ENCODE results near the gene BBS9. TPM values are rescaled to one million over a fixed set of nuclear protein-coding genes. Genes with fewer than 3 reads are reported as not detected.

Gene BBS9
- total RNA-seq, 1 experiment from 2014 or later, result 9.4 TPM

DNA sequence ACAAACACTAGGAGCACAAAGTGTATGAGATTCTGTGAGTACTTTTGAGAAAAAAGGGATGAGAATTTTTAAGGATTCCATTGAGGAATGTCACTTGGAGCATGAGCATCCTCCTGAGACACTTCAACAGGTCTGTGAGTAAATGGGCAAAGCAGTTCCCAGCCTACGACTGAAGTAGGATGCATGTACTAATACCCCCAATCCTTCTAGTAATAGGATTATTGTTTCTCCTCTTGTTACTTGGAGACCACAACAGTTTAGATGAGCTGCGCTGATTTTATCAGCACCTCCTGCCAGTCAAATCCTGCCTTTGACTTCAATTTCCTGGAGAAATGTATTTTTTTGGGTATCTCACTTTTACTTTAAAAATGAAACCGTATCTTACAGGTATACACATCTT is 820 bp downstream of the BBS9 start:
- H3K36me3 Mint-ChIP-seq (ENCODE audit: insufficient read depth, unreplicated experiment), result peaks cover 20% of the 10 kb centered on the region
- CTCF ChIA-PET, result no interaction called here
- H3K27me3 Mint-ChIP-seq (ENCODE audit: unreplicated experiment), result no peaks in the 10 kb centered on the region
- no peak for DNase-seq
- peak overlapping the region; percentile 91 for H3K4me3 Mint-ChIP-seq (ENCODE audit: low read depth, unreplicated experiment)
- intact Hi-C loops (cut with micrococcal nuclease; ENCODE audit: unreplicated experiment), result no loop called here
- BruUV-seq (replicated peaks), result no TSS peak
- TF ChIP-seq, protein P1, sequence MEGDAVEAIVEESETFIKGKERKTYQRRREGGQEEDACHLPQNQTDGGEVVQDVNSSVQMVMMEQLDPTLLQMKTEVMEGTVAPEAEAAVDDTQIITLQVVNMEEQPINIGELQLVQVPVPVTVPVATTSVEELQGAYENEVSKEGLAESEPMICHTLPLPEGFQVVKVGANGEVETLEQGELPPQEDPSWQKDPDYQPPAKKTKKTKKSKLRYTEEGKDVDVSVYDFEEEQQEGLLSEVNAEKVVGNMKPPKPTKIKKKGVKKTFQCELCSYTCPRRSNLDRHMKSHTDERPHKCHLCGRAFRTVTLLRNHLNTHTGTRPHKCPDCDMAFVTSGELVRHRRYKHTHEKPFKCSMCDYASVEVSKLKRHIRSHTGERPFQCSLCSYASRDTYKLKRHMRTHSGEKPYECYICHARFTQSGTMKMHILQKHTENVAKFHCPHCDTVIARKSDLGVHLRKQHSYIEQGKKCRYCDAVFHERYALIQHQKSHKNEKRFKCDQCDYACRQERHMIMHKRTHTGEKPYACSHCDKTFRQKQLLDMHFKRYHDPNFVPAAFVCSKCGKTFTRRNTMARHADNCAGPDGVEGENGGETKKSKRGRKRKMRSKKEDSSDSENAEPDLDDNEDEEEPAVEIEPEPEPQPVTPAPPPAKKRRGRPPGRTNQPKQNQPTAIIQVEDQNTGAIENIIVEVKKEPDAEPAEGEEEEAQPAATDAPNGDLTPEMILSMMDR (IDR thresholded peaks at IDR 0.05; ENCODE audit: unreplicated experiment), result no peak
- H3K27ac Mint-ChIP-seq (ENCODE audit: unreplicated experiment), result no peak overlapping the region
- H3K9me3 Mint-ChIP-seq (ENCODE audit: low read depth, unreplicated experiment), result no peaks in the 10 kb centered on the region
- no peaks in the 10 kb centered on the region for H3K4me1 Mint-ChIP-seq (ENCODE audit: low read depth, unreplicated experiment)

DNA sequence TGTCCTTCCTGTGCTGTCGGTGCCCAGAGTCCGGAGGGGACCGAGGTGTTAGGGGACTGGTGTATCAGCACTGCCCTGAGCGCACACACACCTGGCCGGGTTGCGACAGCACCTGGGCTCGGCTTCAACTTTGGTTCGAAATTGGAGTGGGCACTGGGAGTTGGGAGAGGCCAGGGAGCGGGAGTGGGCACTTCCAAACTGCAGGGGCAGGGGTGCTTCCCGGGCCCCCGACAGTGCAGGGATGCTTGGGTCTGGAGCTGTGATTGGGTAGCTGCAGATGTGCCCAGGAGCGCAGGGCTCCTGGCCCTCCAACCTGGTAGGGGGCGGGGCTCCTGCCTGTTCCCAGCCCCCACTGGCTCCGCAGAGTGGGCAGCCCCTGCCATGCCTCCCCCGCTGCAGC is 7.7 kb downstream of the BBS9 start:
- H3K27ac Mint-ChIP-seq (ENCODE audit: unreplicated experiment), result no peak overlapping the region

DNA sequence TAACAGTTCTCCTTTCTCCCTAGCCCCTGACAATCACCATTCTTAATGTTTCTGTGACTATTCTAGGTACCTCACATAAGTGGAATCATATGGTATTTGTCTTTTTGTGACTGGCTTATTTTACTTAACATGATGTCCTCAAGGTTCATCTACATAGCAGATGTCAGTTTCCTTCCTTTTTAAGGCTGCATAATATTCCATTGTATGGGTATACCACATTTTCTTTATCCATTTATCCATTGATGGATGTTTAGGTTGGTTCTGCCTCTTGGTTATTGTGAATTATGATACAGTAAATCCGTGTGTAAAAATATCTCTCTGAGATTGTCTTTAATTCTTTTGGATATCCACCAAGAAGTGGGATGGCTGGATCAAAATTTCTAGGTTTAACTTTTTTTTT is 13.2 kb downstream of the BBS9 start:
- BruUV-seq (replicated peaks), result no TSS peak
- CTCF ChIA-PET, result no interaction called here

More for the DNA sequence above, 7.7 kb downstream of the BBS9 start:
- CTCF ChIA-PET, result no interaction called here
- DNase-seq, result no peak
- peaks cover 2% of the 10 kb centered on the region for H3K9me3 Mint-ChIP-seq (ENCODE audit: low read depth, unreplicated experiment)
- no peaks in the 10 kb centered on the region for H3K36me3 Mint-ChIP-seq (ENCODE audit: insufficient read depth, unreplicated experiment)
- H3K4me3 Mint-ChIP-seq (ENCODE audit: low read depth, unreplicated experiment), result no peak overlapping the region
- H3K27me3 Mint-ChIP-seq (ENCODE audit: unreplicated experiment), result no peaks in the 10 kb centered on the region
- H3K4me1 Mint-ChIP-seq (ENCODE audit: low read depth, unreplicated experiment), result no peaks in the 10 kb centered on the region
- intact Hi-C loops (cut with micrococcal nuclease; ENCODE audit: unreplicated experiment), result no loop called here
- no TSS peak for BruUV-seq (replicated peaks)
- TF ChIP-seq, protein P1 (IDR thresholded peaks at IDR 0.05; ENCODE audit: unreplicated experiment), result no peak

DNA sequence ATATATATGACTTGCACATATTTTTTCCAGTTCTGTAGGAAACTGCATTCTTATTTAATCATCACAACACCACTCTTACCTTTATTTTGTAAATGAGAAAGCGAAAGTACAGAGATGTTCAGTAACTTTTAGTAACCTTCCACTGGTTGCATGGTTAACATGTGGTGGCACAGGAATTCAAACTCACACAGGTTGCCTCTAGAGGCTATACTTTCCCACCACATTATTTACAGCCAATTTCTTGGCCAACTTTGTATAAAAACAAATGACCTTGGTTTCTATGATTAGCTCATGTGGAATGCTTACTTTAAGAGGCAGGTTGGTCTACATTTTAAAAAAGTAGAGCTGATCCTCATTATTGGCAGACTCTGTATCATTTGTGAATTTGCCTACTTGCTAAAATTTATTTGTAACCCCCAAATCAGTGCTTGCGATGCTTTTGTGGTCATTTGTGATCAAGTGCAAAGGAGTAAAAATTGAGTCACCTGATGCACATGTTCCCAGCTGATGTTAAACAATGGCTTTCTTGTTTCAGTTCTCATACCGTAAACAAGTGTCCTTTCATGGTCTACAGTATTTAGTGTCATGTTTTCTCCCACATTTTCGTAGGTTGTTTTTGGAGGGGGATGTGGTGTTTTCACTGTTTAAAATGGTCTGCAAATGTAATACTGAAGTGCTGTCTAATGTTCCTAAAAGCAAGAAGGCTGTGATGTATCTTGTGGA is 14.8 kb downstream of the BBS9 start:
- H3K4me1 Mint-ChIP-seq (ENCODE audit: low read depth, unreplicated experiment), result no peaks in the 10 kb centered on the region

More for the DNA sequence above, 13.2 kb downstream of the BBS9 start:
- Mint-ChIP-seq H3K9me3 (ENCODE audit: low read depth, unreplicated experiment) (peaks cover 2% of the 10 kb centered on the region), H3K36me3 (ENCODE audit: insufficient read depth, unreplicated experiment) (no peaks in the 10 kb centered on the region), H3K4me1 (ENCODE audit: low read depth, unreplicated experiment) (no peaks in the 10 kb centered on the region), H3K27ac (ENCODE audit: unreplicated experiment) (no peak overlapping the region), H3K4me3 (ENCODE audit: low read depth, unreplicated experiment) (no peak overlapping the region), H3K27me3 (ENCODE audit: unreplicated experiment) (no peaks in the 10 kb centered on the region)
- no peak for DNase-seq
- TF ChIP-seq, protein P1 (IDR thresholded peaks at IDR 0.05; ENCODE audit: unreplicated experiment), result no peak
- intact Hi-C loops (cut with micrococcal nuclease; ENCODE audit: unreplicated experiment), result no loop called here

More for the DNA sequence above, 14.8 kb downstream of the BBS9 start:
- CTCF ChIA-PET, result no interaction called here
- TF ChIP-seq, protein P1 (IDR thresholded peaks at IDR 0.05; ENCODE audit: unreplicated experiment), result no peak
- peaks cover 2% of the 10 kb centered on the region for H3K9me3 Mint-ChIP-seq (ENCODE audit: low read depth, unreplicated experiment)
- H3K27me3 Mint-ChIP-seq (ENCODE audit: unreplicated experiment), result no peaks in the 10 kb centered on the region
- intact Hi-C loops (cut with micrococcal nuclease; ENCODE audit: unreplicated experiment), result no loop called here
- no peak overlapping the region for H3K27ac Mint-ChIP-seq (ENCODE audit: unreplicated experiment)
- H3K4me3 Mint-ChIP-seq (ENCODE audit: low read depth, unreplicated experiment), result no peak overlapping the region
- BruUV-seq (replicated peaks), result no TSS peak
- peak; percentile 12 for DNase-seq
- H3K36me3 Mint-ChIP-seq (ENCODE audit: insufficient read depth, unreplicated experiment), result no peaks in the 10 kb centered on the region

All from Calu3 (cell line).